ENCODE data around the gene SOD1.

DNA sequence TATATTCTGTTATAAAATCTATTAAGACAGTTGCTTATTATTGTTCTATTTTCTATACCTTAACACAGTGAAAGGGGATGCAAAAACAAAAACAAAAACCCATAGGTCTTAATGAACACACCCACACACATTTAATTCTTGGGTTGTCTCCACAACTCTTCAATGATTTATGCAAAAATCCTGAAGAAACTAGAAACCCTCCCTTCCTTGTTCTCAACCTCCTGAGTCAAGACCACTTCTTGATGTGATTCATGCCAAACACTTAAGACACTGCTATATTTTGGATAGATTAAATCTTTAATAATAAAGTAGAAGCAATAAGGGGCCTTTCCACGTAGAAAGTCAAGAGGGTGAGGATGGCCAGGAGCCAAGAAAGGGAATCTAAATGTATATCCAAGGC, 49.0 kb downstream of the SOD1 start:
- TF ChIP-seq, protein P1, sequence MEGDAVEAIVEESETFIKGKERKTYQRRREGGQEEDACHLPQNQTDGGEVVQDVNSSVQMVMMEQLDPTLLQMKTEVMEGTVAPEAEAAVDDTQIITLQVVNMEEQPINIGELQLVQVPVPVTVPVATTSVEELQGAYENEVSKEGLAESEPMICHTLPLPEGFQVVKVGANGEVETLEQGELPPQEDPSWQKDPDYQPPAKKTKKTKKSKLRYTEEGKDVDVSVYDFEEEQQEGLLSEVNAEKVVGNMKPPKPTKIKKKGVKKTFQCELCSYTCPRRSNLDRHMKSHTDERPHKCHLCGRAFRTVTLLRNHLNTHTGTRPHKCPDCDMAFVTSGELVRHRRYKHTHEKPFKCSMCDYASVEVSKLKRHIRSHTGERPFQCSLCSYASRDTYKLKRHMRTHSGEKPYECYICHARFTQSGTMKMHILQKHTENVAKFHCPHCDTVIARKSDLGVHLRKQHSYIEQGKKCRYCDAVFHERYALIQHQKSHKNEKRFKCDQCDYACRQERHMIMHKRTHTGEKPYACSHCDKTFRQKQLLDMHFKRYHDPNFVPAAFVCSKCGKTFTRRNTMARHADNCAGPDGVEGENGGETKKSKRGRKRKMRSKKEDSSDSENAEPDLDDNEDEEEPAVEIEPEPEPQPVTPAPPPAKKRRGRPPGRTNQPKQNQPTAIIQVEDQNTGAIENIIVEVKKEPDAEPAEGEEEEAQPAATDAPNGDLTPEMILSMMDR (IDR thresholded peaks at IDR 0.05; ENCODE audit: low read length), result no peak
- no peak for TF ChIP-seq EZH2 (IDR thresholded peaks at IDR 0.05; ENCODE audit: borderline replicate concordance, low read length)

Measured in OCI-LY1 (cell line).